ENCODE results near the gene TAMALIN. TPM values are rescaled to one million over a fixed set of nuclear protein-coding genes. Genes with fewer than 3 reads are reported as not detected.
A peak's percentile ranks its signal among the peaks of the same experiment; 100 is the strongest.

The TAMALIN gene
- polyA plus RNA-seq, 2 donors, result 6.1 to 7.4 TPM

DNA sequence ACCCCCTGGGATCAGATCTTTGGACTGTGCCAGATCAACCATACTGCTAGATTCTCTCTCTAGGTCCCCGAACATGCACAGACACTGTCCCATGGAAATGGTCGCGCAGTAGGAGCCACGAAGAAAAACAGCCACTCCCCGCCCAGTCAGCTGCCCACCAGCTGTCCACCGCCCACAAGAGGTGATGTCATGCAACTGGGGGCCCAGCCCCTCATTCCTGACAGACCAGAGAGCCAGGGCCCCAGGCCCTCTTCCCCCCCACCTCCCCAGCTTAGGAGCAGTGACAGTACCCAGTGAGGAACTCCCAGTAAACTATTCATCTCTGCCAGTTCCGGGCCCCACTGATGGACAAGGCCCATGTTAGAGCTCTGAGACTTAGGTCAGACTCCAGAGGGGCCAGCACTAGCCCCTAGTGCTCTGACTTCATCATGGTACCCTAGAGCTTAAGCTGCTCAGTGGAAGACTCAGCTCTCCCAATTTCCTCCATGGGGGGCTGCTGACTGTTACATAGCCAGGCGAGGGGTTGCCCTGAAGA, 3.7 kb upstream of the TAMALIN start:
- Histone ChIP-seq H3K27me3 (ENCODE audit: control insufficient read depth in 1 of 2, insufficient read depth in 2 of 2, low read length in 2 of 2) (peaks cover 0 to 3% of the 10 kb centered on the region in 2 donors), H3K27ac (ENCODE audit: low read depth in 2 of 2, low read length in 1 of 2) (no peak overlapping the region), H3K4me3 (ENCODE audit: low read depth in 1 of 2, low read length in 2 of 2) (no peak overlapping the region), H3K9me3 (ENCODE audit: control insufficient read depth in 2 of 2, insufficient read depth in 1 of 2, low read depth in 1 of 2, low read length in 1 of 2) (no peaks in the 10 kb centered on the region), H3K4me1 (ENCODE audit: control insufficient read depth in 2 of 2, insufficient read depth in 2 of 2, low read length in 1 of 2) (peaks cover 0 to 9% of the 10 kb centered on the region in 2 donors), H3K36me3 (ENCODE audit: control insufficient read depth in 2 of 2, insufficient read depth in 2 of 2, low read length in 1 of 2) (peaks cover 0 to 2% of the 10 kb centered on the region in 2 donors)
- WGBS, 2 donors, result 80 to 83% methylated on average over 8 of the region's 8 CpGs

DNA sequence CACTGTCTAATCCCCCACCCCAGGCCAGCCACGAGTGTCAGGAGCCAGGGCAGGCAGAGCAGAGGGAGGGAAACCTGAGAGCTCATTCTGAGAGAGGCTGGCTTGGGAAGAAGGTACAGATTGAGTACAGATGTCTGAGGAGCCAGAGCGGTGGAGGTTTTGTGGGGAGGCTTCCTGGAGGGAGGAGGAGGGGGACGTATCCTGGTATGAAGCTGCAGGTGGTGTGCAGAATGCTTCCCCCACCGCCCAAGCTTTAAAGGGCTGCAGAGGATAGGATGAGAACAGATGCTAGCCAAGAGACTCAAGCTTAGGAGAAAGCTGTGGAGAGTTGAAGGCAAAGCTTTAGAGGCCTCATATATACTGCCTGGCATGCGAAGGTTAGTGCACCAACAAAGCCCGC, 3.2 kb upstream of the TAMALIN start:
- no peak overlapping the region for H3K27ac ChIP-seq (ENCODE audit: low read depth in 2 of 2, low read length in 1 of 2)

DNA sequence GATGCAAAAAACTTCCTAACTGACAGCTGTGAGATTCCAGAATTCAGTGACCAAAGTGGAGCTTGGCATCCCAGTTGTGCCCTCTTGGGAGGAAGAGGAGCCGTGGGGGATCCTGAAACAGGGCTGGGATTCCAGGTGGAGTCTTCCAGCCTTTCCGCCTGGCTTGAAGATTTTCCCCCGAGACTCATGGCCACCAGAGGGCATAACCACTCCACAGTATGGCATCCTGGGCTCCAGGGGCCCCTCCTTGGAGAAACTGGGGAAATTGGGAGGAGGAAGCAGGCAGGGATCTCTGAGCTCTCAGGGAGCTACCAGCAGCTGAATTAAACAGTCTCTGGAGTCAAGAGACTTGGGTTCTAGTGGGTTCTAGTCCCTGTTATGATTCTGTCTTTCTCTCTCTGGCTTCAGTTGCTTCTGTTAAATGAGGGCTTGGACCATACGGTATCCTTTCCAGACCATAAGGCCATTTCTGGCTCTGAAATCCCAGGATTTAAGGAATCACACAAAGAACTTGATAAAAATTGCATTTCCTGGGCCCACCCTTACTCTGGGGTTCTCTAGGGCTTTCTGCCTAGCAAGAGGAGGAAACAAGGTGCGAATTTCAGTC, 2.6 kb upstream of the TAMALIN start:
- Histone ChIP-seq H3K27me3 (ENCODE audit: control insufficient read depth in 1 of 2, insufficient read depth in 2 of 2, low read length in 2 of 2) (peaks cover 0 to 3% of the 10 kb centered on the region in 2 donors), H3K9me3 (ENCODE audit: control insufficient read depth in 2 of 2, insufficient read depth in 1 of 2, low read depth in 1 of 2, low read length in 1 of 2) (no peaks in the 10 kb centered on the region), H3K4me3 (ENCODE audit: low read depth in 1 of 2, low read length in 2 of 2) (no peak overlapping the region), H3K36me3 (ENCODE audit: control insufficient read depth in 2 of 2, insufficient read depth in 2 of 2, low read length in 1 of 2) (peaks cover 0 to 2% of the 10 kb centered on the region in 2 donors), H3K27ac (ENCODE audit: low read depth in 2 of 2, low read length in 1 of 2) (no peak overlapping the region), H3K4me1 (ENCODE audit: control insufficient read depth in 2 of 2, insufficient read depth in 2 of 2, low read length in 1 of 2) (peaks cover 0 to 9% of the 10 kb centered on the region in 2 donors)
- WGBS, 2 donors, result 50% methylated on average over 5 of the region's 5 CpGs

More for the DNA sequence above, 3.2 kb upstream of the TAMALIN start:
- 75 to 82% methylated on average over 6 of the region's 6 CpGs for WGBS, 2 donors
- Histone ChIP-seq H3K4me1 (ENCODE audit: control insufficient read depth in 2 of 2, insufficient read depth in 2 of 2, low read length in 1 of 2) (peaks cover 0 to 9% of the 10 kb centered on the region in 2 donors), H3K9me3 (ENCODE audit: control insufficient read depth in 2 of 2, insufficient read depth in 1 of 2, low read depth in 1 of 2, low read length in 1 of 2) (no peaks in the 10 kb centered on the region), H3K4me3 (ENCODE audit: low read depth in 1 of 2, low read length in 2 of 2) (no peak overlapping the region), H3K36me3 (ENCODE audit: control insufficient read depth in 2 of 2, insufficient read depth in 2 of 2, low read length in 1 of 2) (peaks cover 0 to 2% of the 10 kb centered on the region in 2 donors), H3K27me3 (ENCODE audit: control insufficient read depth in 1 of 2, insufficient read depth in 2 of 2, low read length in 2 of 2) (peaks cover 0 to 3% of the 10 kb centered on the region in 2 donors)

DNA sequence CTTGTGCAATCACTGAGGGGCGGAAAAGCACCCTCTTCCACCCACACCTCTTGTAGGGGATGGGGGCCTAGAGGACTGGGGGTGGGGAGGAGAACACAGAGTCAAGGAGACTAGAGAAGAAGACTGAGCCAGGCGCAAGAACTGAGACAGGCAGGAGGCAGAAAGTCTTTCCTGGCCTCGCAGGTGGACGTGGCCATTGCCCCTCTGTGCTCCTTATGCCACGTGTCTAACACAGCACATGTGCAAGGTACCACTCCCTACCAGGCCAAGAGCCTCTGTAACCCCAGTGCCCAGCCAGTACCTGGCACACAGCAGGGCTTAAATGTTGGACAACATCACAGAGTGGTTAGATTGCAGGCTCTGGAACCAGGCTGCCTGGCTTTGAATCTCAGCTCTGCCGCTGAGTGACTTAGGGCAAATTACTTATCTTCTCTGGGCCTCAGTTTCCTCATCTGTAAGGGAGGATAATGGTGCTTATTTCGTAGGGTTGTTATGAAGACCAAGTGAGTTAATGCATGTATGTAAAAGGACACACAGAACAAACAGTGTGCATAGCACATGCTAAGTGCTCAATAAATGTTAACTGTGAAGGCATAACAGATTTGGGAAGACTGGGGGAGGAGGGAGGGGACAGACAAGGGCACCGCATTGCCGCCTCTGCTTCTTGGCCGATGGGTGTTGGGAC, 1.4 kb upstream of the TAMALIN start:
- peaks cover 0 to 3% of the 10 kb centered on the region in 2 donors for H3K27me3 ChIP-seq (ENCODE audit: control insufficient read depth in 1 of 2, insufficient read depth in 2 of 2, low read length in 2 of 2)
- H3K27ac ChIP-seq (ENCODE audit: low read depth in 2 of 2, low read length in 1 of 2), result no peak overlapping the region
- H3K4me1 ChIP-seq (ENCODE audit: control insufficient read depth in 2 of 2, insufficient read depth in 2 of 2, low read length in 1 of 2), result peaks cover 0 to 9% of the 10 kb centered on the region in 2 donors
- no peaks in the 10 kb centered on the region for H3K9me3 ChIP-seq (ENCODE audit: control insufficient read depth in 2 of 2, insufficient read depth in 1 of 2, low read depth in 1 of 2, low read length in 1 of 2)
- H3K36me3 ChIP-seq (ENCODE audit: control insufficient read depth in 2 of 2, insufficient read depth in 2 of 2, low read length in 1 of 2), result no peaks in the 10 kb centered on the region
- H3K4me3 ChIP-seq (ENCODE audit: low read depth in 1 of 2, low read length in 2 of 2), result no peak overlapping the region
- WGBS, 2 donors, result 87 to 89% methylated on average over 10 of the region's 10 CpGs

DNA sequence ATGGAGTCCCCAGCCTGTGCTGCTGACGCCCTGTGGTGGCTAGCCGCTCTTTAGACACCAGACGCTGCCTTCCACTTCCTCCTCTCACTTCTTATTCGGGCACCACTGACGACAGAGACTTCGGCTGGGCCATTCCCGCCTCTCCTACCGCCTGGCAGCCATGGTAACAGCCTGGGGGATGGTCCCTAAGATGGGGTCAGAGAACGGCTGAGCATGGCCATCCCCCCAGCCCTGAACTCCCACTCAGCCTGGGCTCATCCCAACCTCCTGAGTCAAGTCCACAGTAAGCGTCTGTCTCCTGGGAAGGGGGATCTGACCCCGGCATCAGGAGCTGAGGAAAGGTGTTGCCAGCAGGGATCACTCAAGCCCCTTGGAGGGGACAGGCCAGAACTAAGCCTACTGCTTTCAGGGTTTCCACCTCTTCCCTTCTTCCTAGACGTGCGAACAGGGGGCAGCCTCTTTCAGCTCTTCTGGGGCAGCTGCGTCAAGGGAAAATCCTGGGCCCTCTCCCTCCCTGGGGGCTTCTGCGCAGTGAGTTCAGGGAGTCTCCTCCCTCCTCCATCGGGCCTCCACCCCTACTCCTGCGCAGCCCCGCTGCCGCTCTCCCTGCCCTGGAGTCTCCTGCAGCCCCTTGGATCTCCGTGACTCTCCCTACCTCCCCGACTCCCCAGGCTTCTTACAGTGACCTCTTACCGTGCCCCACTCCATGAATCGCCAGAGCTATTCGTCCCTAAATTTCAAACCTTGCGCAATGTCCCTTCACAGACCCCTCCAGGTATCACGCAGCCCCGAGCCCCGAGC, 643 bp upstream of the TAMALIN start:
- no peak overlapping the region for H3K27ac ChIP-seq (ENCODE audit: low read depth in 2 of 2, low read length in 1 of 2)
- peak overlapping the region; percentile 5 to 53 for H3K4me3 ChIP-seq (ENCODE audit: low read depth in 1 of 2, low read length in 2 of 2)
- no peaks in the 10 kb centered on the region for H3K36me3 ChIP-seq (ENCODE audit: control insufficient read depth in 2 of 2, insufficient read depth in 2 of 2, low read length in 1 of 2)
- H3K9me3 ChIP-seq (ENCODE audit: control insufficient read depth in 2 of 2, insufficient read depth in 1 of 2, low read depth in 1 of 2, low read length in 1 of 2), result no peaks in the 10 kb centered on the region
- H3K4me1 ChIP-seq (ENCODE audit: control insufficient read depth in 2 of 2, insufficient read depth in 2 of 2, low read length in 1 of 2), result peaks cover 0 to 9% of the 10 kb centered on the region in 2 donors
- 36 to 39% methylated on average over 28 of the region's 28 CpGs for WGBS, 2 donors
- peaks cover 0 to 3% of the 10 kb centered on the region in 2 donors for H3K27me3 ChIP-seq (ENCODE audit: control insufficient read depth in 1 of 2, insufficient read depth in 2 of 2, low read length in 2 of 2)

DNA sequence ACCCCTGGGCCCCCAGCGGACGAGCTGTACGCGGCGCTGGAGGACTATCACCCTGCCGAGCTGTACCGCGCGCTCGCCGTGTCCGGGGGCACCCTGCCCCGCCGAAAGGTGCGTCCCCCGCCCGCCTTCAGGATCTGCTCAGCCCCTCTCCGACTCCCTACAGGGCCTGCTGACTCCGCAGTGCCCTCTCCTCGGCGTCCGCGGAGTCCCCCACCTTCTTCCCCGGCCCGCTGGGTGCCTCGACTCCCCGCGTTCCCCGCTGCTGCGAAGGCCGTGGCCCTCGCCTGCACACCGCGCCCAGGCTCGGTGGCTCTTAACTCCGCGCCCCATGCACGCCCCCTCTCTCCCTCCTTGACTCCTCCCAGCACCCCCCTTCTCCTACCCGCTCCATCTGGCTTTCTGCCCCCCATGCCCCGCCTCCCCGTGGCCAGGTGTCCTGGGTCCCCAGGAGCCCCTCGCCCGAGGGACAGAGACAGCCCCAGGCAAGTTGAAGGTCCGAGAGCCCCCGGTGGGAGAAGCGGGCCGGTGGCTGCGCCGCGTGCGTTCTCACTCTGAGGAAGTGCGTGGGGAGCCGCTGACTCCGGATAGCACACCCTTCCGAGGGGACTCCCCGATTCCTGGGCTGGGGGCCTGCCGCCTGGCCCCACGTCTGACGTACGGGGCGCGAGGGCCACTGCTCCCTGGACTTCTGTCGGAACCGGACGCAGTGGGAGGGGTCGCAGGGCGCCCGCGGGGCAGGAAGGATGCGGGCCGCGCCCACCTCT, 594 bp downstream of the TAMALIN start:
- WGBS, 2 donors, result 6 to 8% methylated on average over 67 to 72 of the region's 72 CpGs
- Histone ChIP-seq H3K27me3 (ENCODE audit: control insufficient read depth in 1 of 2, insufficient read depth in 2 of 2, low read length in 2 of 2) (peaks cover 0 to 3% of the 10 kb centered on the region in 2 donors), H3K4me1 (ENCODE audit: control insufficient read depth in 2 of 2, insufficient read depth in 2 of 2, low read length in 1 of 2) (peaks cover 0 to 9% of the 10 kb centered on the region in 2 donors), H3K9me3 (ENCODE audit: control insufficient read depth in 2 of 2, insufficient read depth in 1 of 2, low read depth in 1 of 2, low read length in 1 of 2) (no peaks in the 10 kb centered on the region), H3K36me3 (ENCODE audit: control insufficient read depth in 2 of 2, insufficient read depth in 2 of 2, low read length in 1 of 2) (no peaks in the 10 kb centered on the region), H3K27ac (ENCODE audit: low read depth in 2 of 2, low read length in 1 of 2) (peak overlapping the region; percentile 66 to 71), H3K4me3 (ENCODE audit: low read depth in 1 of 2, low read length in 2 of 2) (peak overlapping the region; percentile 53 to 61)

DNA sequence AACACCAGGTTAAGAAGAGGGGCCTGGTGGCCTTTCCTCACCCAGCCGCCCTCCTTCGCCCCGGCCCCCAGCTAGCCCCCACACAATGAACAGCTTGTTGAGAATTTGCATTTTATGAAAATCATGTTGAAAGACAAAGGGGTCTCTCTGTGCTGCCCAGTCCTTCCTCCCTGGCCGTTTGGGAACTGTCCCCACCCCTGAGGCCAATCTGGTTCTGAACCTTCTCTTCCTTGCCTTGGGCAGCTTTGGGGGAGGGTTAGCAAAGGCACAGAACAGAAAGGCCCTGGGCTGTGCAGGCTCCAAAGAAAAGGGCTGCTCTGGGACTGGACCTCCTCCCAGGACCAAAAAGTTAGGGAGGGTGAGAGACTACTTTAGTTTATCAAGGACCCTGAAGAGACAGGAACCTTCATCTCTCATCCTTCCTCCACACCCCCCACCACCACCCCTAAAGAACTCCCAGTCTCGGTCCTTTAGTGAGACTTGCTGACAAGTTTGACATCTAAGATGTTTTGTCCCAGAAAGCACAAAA, 1.3 kb downstream of the TAMALIN start:
- peaks cover 0 to 3% of the 10 kb centered on the region in 2 donors for H3K27me3 ChIP-seq (ENCODE audit: control insufficient read depth in 1 of 2, insufficient read depth in 2 of 2, low read length in 2 of 2)
- peak overlapping the region; percentile 66 to 71 for H3K27ac ChIP-seq (ENCODE audit: low read depth in 2 of 2, low read length in 1 of 2)
- H3K4me3 ChIP-seq (ENCODE audit: low read depth in 1 of 2, low read length in 2 of 2), result peak overlapping the region in 1 of 2 donors; percentile 53
- peaks cover 0 to 9% of the 10 kb centered on the region in 2 donors for H3K4me1 ChIP-seq (ENCODE audit: control insufficient read depth in 2 of 2, insufficient read depth in 2 of 2, low read length in 1 of 2)
- no peaks in the 10 kb centered on the region for H3K36me3 ChIP-seq (ENCODE audit: control insufficient read depth in 2 of 2, insufficient read depth in 2 of 2, low read length in 1 of 2)
- H3K9me3 ChIP-seq (ENCODE audit: control insufficient read depth in 2 of 2, insufficient read depth in 1 of 2, low read depth in 1 of 2, low read length in 1 of 2), result no peaks in the 10 kb centered on the region
- 49 to 70% methylated on average over 5 of the region's 5 CpGs for WGBS, 2 donors

DNA sequence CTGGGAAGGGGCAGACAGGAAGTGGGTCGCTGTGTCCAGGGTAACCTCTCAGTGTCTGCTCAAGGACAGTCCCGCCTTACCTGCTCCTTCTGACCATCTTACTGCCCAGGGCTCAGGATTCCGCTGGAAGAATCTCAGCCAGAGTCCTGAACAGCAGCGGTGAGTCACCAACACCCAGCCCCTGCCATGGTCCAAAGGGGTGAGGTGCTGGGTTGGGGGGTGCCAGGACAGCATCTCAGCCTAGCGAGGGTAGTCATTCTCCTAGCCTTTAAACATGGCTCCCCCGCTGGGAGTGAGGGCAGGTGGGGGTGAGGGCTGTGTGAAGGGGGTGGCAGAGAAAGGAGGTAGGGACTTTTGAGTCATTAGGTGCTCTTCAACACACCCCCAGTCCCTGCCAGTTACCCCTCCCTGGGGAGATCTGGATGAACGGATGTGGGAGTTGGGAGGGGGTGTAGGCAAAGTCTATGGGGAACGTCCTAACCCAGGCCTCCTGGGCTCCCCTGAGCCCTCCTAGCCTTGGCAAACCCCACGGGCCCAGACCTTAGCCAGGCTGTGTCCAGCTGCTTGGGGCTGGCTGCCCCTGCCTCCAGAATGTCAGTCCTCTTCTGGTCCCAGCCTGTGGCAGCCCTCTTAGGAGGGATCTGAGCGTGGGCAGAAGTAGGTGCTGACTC, 2.5 kb downstream of the TAMALIN start:
- peak overlapping the region in 1 of 2 donors; percentile 7 for H3K4me3 ChIP-seq (ENCODE audit: low read depth in 1 of 2, low read length in 2 of 2)
- 75 to 76% methylated on average over 10 of the region's 10 CpGs for WGBS, 2 donors
- H3K36me3 ChIP-seq (ENCODE audit: control insufficient read depth in 2 of 2, insufficient read depth in 2 of 2, low read length in 1 of 2), result peaks cover 0 to 5% of the 10 kb centered on the region in 2 donors
- peaks cover 0 to 9% of the 10 kb centered on the region in 2 donors for H3K4me1 ChIP-seq (ENCODE audit: control insufficient read depth in 2 of 2, insufficient read depth in 2 of 2, low read length in 1 of 2)
- H3K27me3 ChIP-seq (ENCODE audit: control insufficient read depth in 1 of 2, insufficient read depth in 2 of 2, low read length in 2 of 2), result peaks cover 0 to 3% of the 10 kb centered on the region in 2 donors
- peak overlapping the region; percentile 44 to 70 for H3K27ac ChIP-seq (ENCODE audit: low read depth in 2 of 2, low read length in 1 of 2)
- no peaks in the 10 kb centered on the region for H3K9me3 ChIP-seq (ENCODE audit: control insufficient read depth in 2 of 2, insufficient read depth in 1 of 2, low read depth in 1 of 2, low read length in 1 of 2)
